Osteocyte (in vitro differentiated cells): ENCODE results near the gene IFIH1. TPM values are rescaled to one million over a fixed set of nuclear protein-coding genes. Genes with fewer than 3 reads are reported as not detected.

Experiments
- DNase-seq: peaks from one replicate; pipeline ENCODE4 v3.0.0; 2021; ENCODE audit warnings: mixed read lengths; ENCODE audit not compliant: unreplicated experiment; ENCODE audit errors: extremely low spot score
- H3K27ac Mint-ChIP-seq: one replicate; pipeline ENCODE4 v1.8.0; 2021; ENCODE audit warnings: mild to moderate bottlenecking, mixed read lengths; ENCODE audit not compliant: unreplicated experiment
- H3K27me3 Mint-ChIP-seq: one replicate; pipeline ENCODE4 v1.8.0; 2021; ENCODE audit warnings: mixed read lengths; ENCODE audit not compliant: unreplicated experiment
- H3K36me3 Mint-ChIP-seq: one replicate; pipeline ENCODE4 v1.8.0; 2021; ENCODE audit warnings: mixed read lengths; ENCODE audit not compliant: unreplicated experiment
- H3K4me1 Mint-ChIP-seq: one replicate; pipeline ENCODE4 v1.8.0; 2021; ENCODE audit warnings: mixed read lengths; ENCODE audit not compliant: unreplicated experiment
- H3K4me3 Mint-ChIP-seq: one replicate; pipeline ENCODE4 v1.8.0; 2021; ENCODE audit warnings: mild to moderate bottlenecking, moderate library complexity, mixed read lengths; ENCODE audit not compliant: unreplicated experiment
- H3K9me3 Mint-ChIP-seq: one replicate; pipeline ENCODE4 v1.8.0; 2021; ENCODE audit warnings: mixed read lengths; ENCODE audit not compliant: unreplicated experiment
- CTCF ChIP-seq: fragments of 200-600 bp; sonication (generic); IDR thresholded peaks from 2 replicates; pipeline ENCODE4 v1.5.0; 2021; ENCODE audit warnings: antibody characterized with exemption, mild to moderate bottlenecking, moderate library complexity
- long read RNA-seq: library from polyadenylated mRNA; unstranded; transcript quantifications from one replicate; pipeline ENCODE4 v2.0.0, GENCODE V29; 2021
- total RNA-seq: library from RNA; stranded (reverse); gene quantifications from 2 replicates; pipeline ENCODE4 v1.2.1, GENCODE V29; 2021

The IFIH1 gene
- 5.4 and 6.4 TPM in 2 replicates for total RNA-seq
- long read RNA-seq, partial matches to known transcripts: 7 of 11 reads
- long read RNA-seq, other reads (novel, unspliced or antisense): 2 of 11 reads

- H3K36me3 Mint-ChIP-seq: no peaks in the 10 kb centered on the region
- H3K27ac Mint-ChIP-seq: peak within 1 kb of the TSS; percentile 96
- DNase-seq: peak; percentile 88
- peaks cover 3% of the 10 kb centered on the region for H3K27me3 Mint-ChIP-seq
- H3K4me3 Mint-ChIP-seq: peak within 1 kb of the TSS; percentile 87
- no peaks in the 10 kb centered on the region for H3K9me3 Mint-ChIP-seq
- peak; percentile 48 for TF ChIP-seq CTCF
- H3K4me1 Mint-ChIP-seq: peaks cover 30% of the 10 kb centered on the region
Observed at GRCh38 chr2:162318328-162319180, at the start of gene IFIH1. Gene IFIH1, minus strand, starts transcription at chr2:162318684. Its CDS starts 377 bp downstream, at chr2:162318307.

GRCh38 chr2:162365392-162365791, 46.9 kb upstream of the IFIH1 start:
- Mint-ChIP-seq H3K36me3 (no peaks in the 10 kb centered on the region), H3K4me3 (no peak overlapping the region), H3K9me3 (no peaks in the 10 kb centered on the region), H3K4me1 (peaks cover 2% of the 10 kb centered on the region), H3K27me3 (no peaks in the 10 kb centered on the region), H3K27ac (no peak overlapping the region)
- no peak for DNase-seq
- no peak for TF ChIP-seq CTCF

- Mint-ChIP-seq H3K36me3 (no peaks in the 10 kb centered on the region), H3K27ac (peak overlapping the region; percentile 43), H3K4me1 (peaks cover 6% of the 10 kb centered on the region), H3K9me3 (no peaks in the 10 kb centered on the region), H3K4me3 (peak overlapping the region; percentile 83), H3K27me3 (peaks cover 21% of the 10 kb centered on the region)
- no peak for DNase-seq
- no peak for TF ChIP-seq CTCF
Observed at GRCh38 chr2:162344617-162344950, 26.1 kb upstream of the IFIH1 start.

GRCh38 chr2:162343824-162344616, 25.5 kb upstream of the IFIH1 start, which contains the start of gene GCA:
Gene GCA, plus strand, starts transcription at chr2:162344132. Its CDS starts 117 bp downstream, at chr2:162344249.
- DNase-seq: peak; percentile 97
- peak within 1 kb of the TSS; percentile 43 for H3K27ac Mint-ChIP-seq
- no peaks in the 10 kb centered on the region for H3K36me3 Mint-ChIP-seq
- H3K9me3 Mint-ChIP-seq: no peaks in the 10 kb centered on the region
- H3K4me1 Mint-ChIP-seq: peaks cover 6% of the 10 kb centered on the region
- peak within 1 kb of the TSS; percentile 83 for H3K4me3 Mint-ChIP-seq
- TF ChIP-seq CTCF: no peak
- H3K27me3 Mint-ChIP-seq: peaks cover 22% of the 10 kb centered on the region

GRCh38 chr2:162343492-162343823, 25.0 kb upstream of the IFIH1 start:
- no peak for TF ChIP-seq CTCF
- DNase-seq: no peak
- H3K4me1 Mint-ChIP-seq: peaks cover 6% of the 10 kb centered on the region
- H3K9me3 Mint-ChIP-seq: no peaks in the 10 kb centered on the region
- peak overlapping the region; percentile 83 for H3K4me3 Mint-ChIP-seq
- H3K27me3 Mint-ChIP-seq: peaks cover 22% of the 10 kb centered on the region
- no peak overlapping the region for H3K27ac Mint-ChIP-seq
- no peaks in the 10 kb centered on the region for H3K36me3 Mint-ChIP-seq
